ENCODE results near the gene GRB10. TPM values are rescaled to one million over a fixed set of nuclear protein-coding genes. Genes with fewer than 3 reads are reported as not detected.

The GRB10 gene
- total and polyA plus RNA-seq, 3 donors from 2014 or later, result 54.0 to 81.9 (median 57.7) TPM

DNA sequence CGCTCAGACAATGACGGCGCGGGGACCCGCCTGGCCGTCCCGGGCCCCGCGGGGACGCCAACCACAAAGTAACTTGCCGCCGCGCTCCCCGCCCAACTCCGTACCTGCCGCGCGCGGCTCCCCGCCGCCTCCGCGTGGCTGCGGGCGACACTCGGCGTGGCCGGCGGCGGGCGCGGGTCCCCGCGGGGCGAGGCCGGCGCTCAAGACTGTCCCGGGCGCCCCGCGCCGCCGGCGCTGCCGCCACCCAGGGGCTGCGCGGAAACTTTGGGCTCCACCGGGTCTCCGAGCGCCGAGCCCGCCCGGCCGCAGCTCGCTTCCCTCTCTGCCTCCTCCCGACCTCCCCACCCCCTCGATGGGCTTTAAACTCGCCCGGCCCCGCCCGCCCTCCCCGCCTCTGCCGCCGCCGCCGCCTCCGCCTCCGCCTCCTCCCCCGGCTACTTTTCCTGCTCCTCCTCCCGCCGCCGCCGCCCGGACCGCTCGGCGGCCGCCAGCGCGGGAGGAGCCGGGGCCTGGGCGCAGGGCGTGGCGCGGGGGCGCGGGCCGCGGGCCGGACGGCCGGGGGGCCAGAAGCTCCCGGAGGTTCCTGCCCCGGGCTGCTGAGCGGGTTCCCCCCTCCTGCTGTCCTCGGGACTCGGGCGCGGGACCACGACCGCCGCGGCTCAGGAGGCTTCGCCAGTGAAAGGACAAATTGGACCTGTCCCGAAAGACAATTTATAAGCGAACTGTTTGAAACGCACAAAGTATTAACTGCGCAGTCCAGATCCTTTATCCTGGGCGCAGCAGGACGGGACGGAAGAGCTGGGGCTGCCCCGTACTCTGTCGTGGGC is 10.6 kb upstream of the GRB10 start:
- no peak for TF ChIP-seq POLR2A (IDR thresholded peaks at IDR 0.05)
- TF ChIP-seq, protein P1, sequence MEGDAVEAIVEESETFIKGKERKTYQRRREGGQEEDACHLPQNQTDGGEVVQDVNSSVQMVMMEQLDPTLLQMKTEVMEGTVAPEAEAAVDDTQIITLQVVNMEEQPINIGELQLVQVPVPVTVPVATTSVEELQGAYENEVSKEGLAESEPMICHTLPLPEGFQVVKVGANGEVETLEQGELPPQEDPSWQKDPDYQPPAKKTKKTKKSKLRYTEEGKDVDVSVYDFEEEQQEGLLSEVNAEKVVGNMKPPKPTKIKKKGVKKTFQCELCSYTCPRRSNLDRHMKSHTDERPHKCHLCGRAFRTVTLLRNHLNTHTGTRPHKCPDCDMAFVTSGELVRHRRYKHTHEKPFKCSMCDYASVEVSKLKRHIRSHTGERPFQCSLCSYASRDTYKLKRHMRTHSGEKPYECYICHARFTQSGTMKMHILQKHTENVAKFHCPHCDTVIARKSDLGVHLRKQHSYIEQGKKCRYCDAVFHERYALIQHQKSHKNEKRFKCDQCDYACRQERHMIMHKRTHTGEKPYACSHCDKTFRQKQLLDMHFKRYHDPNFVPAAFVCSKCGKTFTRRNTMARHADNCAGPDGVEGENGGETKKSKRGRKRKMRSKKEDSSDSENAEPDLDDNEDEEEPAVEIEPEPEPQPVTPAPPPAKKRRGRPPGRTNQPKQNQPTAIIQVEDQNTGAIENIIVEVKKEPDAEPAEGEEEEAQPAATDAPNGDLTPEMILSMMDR (IDR thresholded peaks at IDR 0.05), result no peak
- Histone ChIP-seq H3K36me3 (ENCODE audit: low read depth, missing control alignments) (no peaks in the 10 kb centered on the region), H3K4me3 (peak overlapping the region; percentile 44 to 49), H3K9me3 (no peaks in the 10 kb centered on the region), H3K27ac (peak overlapping the region in 1 of 2 donors; percentile 64), H3K4me1 (peaks cover 2% of the 10 kb centered on the region), H3K27me3 (no peaks in the 10 kb centered on the region)
- peak; percentile 34 for DNase-seq
- intact Hi-C loops (cut with DNase I; ENCODE audit: low total_unique reads), result no loop called here
- WGBS, 2 donors, result 0% methylated on average over 2 to 70 of the region's 113 CpGs

DNA sequence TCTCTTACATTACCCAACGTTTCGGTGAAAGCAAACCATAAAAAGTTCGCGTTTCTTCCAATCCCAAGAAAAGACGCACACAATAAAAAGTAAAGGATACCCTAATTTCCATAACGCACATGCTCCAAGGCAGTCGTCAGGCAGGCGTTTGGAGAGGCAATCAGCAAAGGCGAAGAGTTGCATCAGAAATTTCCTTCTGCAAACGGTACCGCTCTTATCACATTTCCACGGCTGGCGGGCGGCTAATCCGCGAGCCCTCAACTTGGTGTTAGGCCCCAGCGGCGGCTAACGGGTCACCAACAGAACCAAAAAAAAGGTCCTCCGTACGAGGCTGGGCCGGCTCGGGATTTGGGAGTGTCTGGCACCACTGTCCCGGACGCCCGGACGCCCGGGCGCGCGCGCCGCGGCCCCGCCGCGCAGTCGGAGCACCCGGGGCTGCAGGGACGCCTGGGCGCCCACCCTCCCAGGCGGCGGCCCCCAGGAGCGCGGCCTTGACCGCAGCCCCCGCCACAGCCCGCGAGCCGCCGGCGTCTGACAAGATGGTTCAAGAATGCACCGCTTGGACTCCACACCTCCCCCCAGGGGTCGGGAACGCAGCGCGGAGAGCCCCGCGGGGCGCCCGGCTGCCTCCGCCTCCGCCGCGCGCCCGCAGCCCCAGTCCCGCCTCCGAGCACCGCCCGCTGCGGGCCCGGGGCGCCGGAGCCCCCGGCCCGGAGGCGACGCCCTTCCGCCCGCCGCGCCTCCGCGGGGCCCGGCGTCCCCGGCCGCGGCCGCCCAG is 9.8 kb upstream of the GRB10 start:
- H3K4me1 ChIP-seq, result peaks cover 2% of the 10 kb centered on the region
- no peaks in the 10 kb centered on the region for H3K9me3 ChIP-seq
- no peak for TF ChIP-seq POLR2A (IDR thresholded peaks at IDR 0.05)
- TF ChIP-seq, protein P1 (IDR thresholded peaks at IDR 0.05), result no peak
- H3K36me3 ChIP-seq (ENCODE audit: low read depth, missing control alignments), result no peaks in the 10 kb centered on the region
- whole genome bisulfite sequencing, 2 donors, result 1 to 3% methylated on average over 15 to 68 of the region's 91 CpGs
- DNase-seq, result peak; percentile 44
- H3K4me3 ChIP-seq, result peak overlapping the region; percentile 44 to 48
- no peaks in the 10 kb centered on the region for H3K27me3 ChIP-seq
- intact Hi-C loops (cut with DNase I; ENCODE audit: low total_unique reads), result no loop called here
- peak overlapping the region in 1 of 2 donors; percentile 56 for H3K27ac ChIP-seq

DNA sequence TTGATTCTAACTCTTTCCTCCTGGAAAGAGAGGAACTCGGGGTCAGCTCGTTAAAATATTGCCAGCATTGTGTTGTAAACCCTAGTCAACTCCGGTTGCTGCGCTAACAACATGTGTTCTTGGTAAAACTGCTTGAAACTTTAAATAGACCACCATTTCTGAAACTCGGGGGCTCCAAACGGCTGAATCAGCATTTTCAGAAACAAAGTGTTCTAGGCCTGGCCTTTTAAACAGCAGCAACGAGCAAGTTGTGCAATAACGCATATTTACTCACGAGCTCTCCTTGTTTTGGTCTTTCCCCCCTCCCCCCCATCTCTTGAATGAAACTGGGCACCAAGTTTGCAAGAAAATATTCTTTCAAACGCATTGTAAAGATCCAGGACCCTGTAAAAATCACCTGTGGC is 9.2 kb upstream of the GRB10 start:
- TF ChIP-seq, protein P1 (IDR thresholded peaks at IDR 0.05), result no peak
- TF ChIP-seq POLR2A (IDR thresholded peaks at IDR 0.05), result no peak
- Histone ChIP-seq H3K4me3 (peak overlapping the region; percentile 44 to 48), H3K9me3 (no peaks in the 10 kb centered on the region), H3K27ac (peak overlapping the region in 1 of 2 donors; percentile 56), H3K27me3 (no peaks in the 10 kb centered on the region), H3K36me3 (ENCODE audit: low read depth, missing control alignments) (no peaks in the 10 kb centered on the region), H3K4me1 (peaks cover 2% of the 10 kb centered on the region)
- DNase-seq, result no peak
- intact Hi-C loops (cut with DNase I; ENCODE audit: low total_unique reads), result no loop called here
- WGBS, 2 donors, result 12 to 16% methylated on average over 10 of the region's 10 CpGs

DNA sequence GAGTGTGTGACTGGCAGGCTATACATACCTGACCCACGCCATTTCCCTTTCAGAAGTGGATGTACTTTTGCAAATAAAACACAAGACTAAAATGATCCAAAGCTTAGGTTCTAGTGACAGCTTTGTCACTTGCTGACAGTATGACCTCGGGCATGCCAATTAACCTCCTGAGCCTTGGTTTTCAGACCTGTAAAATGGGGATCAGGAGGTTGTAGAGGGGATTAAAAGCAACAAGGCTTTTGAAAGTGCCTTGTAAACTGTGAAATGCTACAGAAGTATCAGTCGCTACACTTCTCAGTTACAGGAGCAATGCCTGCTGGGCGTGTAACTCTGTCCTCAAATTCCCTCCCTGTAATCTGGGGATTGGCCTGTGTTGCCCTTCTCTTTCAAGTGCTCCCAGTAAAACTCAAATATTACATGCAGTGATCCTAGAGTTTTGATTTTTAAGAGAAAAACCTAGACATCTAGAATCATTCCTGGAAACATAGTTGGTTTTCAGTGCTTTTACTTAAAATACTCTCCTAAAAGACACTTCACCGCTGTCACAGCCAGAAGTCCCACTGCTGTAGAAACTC is 8.8 kb upstream of the GRB10 start:
- no peaks in the 10 kb centered on the region for H3K9me3 ChIP-seq
- 60 to 65% methylated on average over 5 of the region's 5 CpGs for WGBS, 2 donors
- TF ChIP-seq POLR2A (IDR thresholded peaks at IDR 0.05), result no peak
- peak overlapping the region in 1 of 2 donors; percentile 48 for H3K4me3 ChIP-seq
- intact Hi-C loops (cut with DNase I; ENCODE audit: low total_unique reads), result no loop called here
- no peak for DNase-seq
- peaks cover 2% of the 10 kb centered on the region for H3K4me1 ChIP-seq
- no peaks in the 10 kb centered on the region for H3K36me3 ChIP-seq (ENCODE audit: low read depth, missing control alignments)
- H3K27me3 ChIP-seq, result no peaks in the 10 kb centered on the region
- peak overlapping the region in 1 of 2 donors; percentile 56 for H3K27ac ChIP-seq

DNA sequence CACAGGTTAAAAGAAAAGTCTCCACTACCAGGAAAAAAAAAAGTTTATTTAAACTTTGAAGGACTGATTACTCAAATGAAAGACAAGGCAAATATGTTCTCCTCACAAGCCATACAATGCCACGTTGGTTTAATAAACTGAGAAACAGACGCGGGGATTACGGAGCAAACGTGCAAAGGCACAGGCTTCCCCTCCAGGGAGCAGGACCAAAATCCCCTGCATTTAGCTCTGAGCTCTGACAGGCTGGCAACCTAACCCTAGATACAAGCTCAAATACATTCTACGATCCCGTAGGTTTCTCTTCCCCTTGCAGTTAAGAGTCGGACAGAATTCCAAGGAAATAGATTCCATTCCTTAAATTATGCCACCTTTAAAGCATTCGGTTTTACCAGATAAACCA is 7.7 kb upstream of the GRB10 start:
- intact Hi-C loops (cut with DNase I; ENCODE audit: low total_unique reads), result no loop called here
- H3K36me3 ChIP-seq (ENCODE audit: low read depth, missing control alignments), result no peaks in the 10 kb centered on the region
- 68 to 83% methylated on average over 9 of the region's 9 CpGs for WGBS, 2 donors
- no peak for DNase-seq
- no peak overlapping the region for H3K27ac ChIP-seq
- no peak for TF ChIP-seq POLR2A (IDR thresholded peaks at IDR 0.05)
- TF ChIP-seq, protein P1 (IDR thresholded peaks at IDR 0.05), result no peak
- no peak overlapping the region for H3K4me3 ChIP-seq
- no peaks in the 10 kb centered on the region for H3K9me3 ChIP-seq
- peaks cover 2% of the 10 kb centered on the region for H3K4me1 ChIP-seq
- H3K27me3 ChIP-seq, result no peaks in the 10 kb centered on the region

All from testis (tissue), 3 donors.